ENCODE results near the gene EFNB1. TPM values are rescaled to one million over a fixed set of nuclear protein-coding genes. Genes with fewer than 3 reads are reported as not detected.

EFNB1 gene
- total RNA-seq, 2 donors from 2014 or later = 19.4 to 21.7 TPM

DNA sequence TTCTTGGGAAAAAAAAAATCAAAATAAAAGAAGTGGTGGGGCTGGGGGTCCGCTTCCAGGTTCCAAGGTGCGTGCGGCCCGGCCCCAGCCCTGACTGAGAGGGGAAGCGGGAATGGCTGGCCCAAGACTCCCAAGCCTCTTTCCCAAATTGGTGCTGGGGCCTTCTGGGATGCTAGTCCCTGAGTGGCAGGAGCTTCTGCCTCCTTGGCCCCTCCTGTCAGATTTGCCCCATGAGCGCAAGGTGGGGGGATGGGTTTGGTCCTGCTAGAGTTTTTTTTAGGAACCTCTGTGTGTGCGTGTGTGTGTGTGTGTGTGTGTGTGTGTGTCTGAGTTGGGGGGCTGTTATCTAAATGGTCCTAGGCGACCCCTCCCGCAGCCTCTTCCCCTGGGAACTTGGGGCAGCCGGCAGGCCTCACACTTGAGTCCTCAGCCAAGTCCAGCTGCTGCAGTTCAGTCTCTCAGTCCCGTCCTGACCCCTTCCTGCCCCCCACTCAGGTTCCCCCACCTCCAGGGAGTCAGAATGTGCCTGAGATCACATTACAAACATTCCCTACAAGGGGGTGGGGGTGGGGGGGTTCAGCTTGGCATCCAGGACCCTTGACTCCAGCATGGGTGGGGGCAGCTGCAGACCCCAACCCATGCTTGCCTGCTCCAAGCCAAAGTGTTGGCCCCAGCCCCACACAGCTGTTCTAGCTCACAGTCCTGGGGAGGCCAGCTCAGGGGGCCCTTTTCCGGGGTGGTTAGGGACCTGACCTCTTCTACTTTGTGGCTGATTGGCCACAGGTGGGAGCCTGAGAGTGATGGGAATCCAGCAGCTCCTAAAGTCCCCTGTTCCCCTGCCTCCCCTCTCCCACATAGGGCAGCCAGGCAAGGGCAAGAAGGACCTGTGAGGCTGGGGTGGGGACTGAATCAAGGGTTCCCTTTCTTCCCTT is 4.0 kb downstream of the EFNB1 start:
- ATAC-seq (ENCODE audit: insufficient number of reproducible peaks, low FRiP score, low read depth) (no peak), DNase-seq (ENCODE audit: low spot score) (no peak)
- H3K36me3 ChIP-seq = no peaks in the 10 kb centered on the region
- TF ChIP-seq, protein P1, sequence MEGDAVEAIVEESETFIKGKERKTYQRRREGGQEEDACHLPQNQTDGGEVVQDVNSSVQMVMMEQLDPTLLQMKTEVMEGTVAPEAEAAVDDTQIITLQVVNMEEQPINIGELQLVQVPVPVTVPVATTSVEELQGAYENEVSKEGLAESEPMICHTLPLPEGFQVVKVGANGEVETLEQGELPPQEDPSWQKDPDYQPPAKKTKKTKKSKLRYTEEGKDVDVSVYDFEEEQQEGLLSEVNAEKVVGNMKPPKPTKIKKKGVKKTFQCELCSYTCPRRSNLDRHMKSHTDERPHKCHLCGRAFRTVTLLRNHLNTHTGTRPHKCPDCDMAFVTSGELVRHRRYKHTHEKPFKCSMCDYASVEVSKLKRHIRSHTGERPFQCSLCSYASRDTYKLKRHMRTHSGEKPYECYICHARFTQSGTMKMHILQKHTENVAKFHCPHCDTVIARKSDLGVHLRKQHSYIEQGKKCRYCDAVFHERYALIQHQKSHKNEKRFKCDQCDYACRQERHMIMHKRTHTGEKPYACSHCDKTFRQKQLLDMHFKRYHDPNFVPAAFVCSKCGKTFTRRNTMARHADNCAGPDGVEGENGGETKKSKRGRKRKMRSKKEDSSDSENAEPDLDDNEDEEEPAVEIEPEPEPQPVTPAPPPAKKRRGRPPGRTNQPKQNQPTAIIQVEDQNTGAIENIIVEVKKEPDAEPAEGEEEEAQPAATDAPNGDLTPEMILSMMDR (IDR thresholded peaks at IDR 0.05) = no peak
- peak overlapping the region; percentile 86 for H3K4me3 ChIP-seq
- no peaks in the 10 kb centered on the region for H3K27me3 ChIP-seq (replicated peaks; ENCODE audit: insufficient read depth)
- peaks cover 4 to 21% of the 10 kb centered on the region in 2 donors for H3K4me1 ChIP-seq (ENCODE audit: control insufficient read depth in 1 of 2, low read depth in 2 of 2)
- no peaks in the 10 kb centered on the region for H3K9me3 ChIP-seq
- H3K27ac ChIP-seq = no peak overlapping the region

DNA sequence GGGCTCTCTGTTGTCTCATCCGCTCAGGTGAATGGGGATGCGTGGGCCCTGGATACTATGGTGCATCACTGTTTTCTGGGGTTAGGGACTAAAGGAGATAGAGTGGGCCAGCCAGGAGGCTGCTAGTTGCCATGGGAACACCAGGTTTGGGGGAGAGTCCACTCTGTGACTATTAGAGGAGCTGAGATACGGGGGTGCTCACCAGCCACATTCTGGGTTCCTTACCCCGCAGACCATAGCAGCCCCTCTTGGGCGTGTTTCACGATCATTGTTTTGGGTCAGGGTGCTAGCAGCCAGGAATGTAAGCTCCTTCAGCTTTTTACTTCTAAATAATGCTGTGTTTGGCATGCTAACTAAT is 4.6 kb downstream of the EFNB1 start:
- Histone ChIP-seq H3K36me3 (no peaks in the 10 kb centered on the region), H3K27me3 (replicated peaks; ENCODE audit: insufficient read depth) (no peaks in the 10 kb centered on the region), H3K4me1 (ENCODE audit: control insufficient read depth in 1 of 2, low read depth in 2 of 2) (peaks cover 4 to 21% of the 10 kb centered on the region in 2 donors), H3K9me3 (no peaks in the 10 kb centered on the region), H3K27ac (no peak overlapping the region), H3K4me3 (no peak overlapping the region)
- DNase-seq (ENCODE audit: low spot score) = no peak
- TF ChIP-seq, protein P1 (IDR thresholded peaks at IDR 0.05) = no peak
- no peak for ATAC-seq (ENCODE audit: insufficient number of reproducible peaks, low FRiP score, low read depth)

DNA sequence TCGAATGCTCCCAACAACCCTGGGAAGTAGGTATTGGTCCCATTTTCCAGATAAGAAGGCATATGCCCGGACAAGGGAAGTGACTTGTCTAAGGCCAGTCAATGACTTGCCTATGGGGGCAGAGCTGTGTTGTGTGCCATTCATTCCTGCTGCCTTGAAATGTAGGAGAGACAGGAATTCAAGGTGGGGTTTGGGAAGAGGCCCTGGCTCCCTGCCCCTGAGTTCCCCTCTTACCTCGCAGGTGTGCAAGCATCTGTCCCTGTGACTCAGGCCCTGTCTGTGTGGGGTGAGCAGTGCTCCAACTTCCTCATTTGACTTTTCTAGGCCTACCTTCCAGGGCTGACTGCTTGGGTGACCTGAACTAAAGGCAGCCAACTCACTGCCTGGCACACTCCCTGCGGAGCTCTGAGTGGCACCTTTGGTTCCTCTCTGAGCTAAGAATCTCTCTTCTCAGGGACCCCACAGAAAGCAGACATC is 5.1 kb downstream of the EFNB1 start:
- TF ChIP-seq, protein P1 (IDR thresholded peaks at IDR 0.05) = no peak
- peaks cover 4 to 21% of the 10 kb centered on the region in 2 donors for H3K4me1 ChIP-seq (ENCODE audit: control insufficient read depth in 1 of 2, low read depth in 2 of 2)
- no peaks in the 10 kb centered on the region for H3K9me3 ChIP-seq
- H3K36me3 ChIP-seq = no peaks in the 10 kb centered on the region
- ATAC-seq (ENCODE audit: insufficient number of reproducible peaks, low FRiP score, low read depth) (no peak), DNase-seq (ENCODE audit: low spot score) (no peak)
- no peaks in the 10 kb centered on the region for H3K27me3 ChIP-seq (replicated peaks; ENCODE audit: insufficient read depth)
- no peak overlapping the region for H3K27ac ChIP-seq
- H3K4me3 ChIP-seq = no peak overlapping the region

GRCh38 chrX:68834371-68835103 is 5.7 kb downstream of the EFNB1 start:
- Histone ChIP-seq H3K4me1 (ENCODE audit: control insufficient read depth in 1 of 2, low read depth in 2 of 2) (peaks cover 4 to 21% of the 10 kb centered on the region in 2 donors), H3K27me3 (replicated peaks; ENCODE audit: insufficient read depth) (no peaks in the 10 kb centered on the region), H3K9me3 (no peaks in the 10 kb centered on the region), H3K36me3 (no peaks in the 10 kb centered on the region), H3K4me3 (no peak overlapping the region), H3K27ac (no peak overlapping the region)
- TF ChIP-seq, protein P1 (IDR thresholded peaks at IDR 0.05) = no peak
- no peak for ATAC-seq (ENCODE audit: insufficient number of reproducible peaks, low FRiP score, low read depth)
- no peak for DNase-seq (ENCODE audit: low spot score)

DNA sequence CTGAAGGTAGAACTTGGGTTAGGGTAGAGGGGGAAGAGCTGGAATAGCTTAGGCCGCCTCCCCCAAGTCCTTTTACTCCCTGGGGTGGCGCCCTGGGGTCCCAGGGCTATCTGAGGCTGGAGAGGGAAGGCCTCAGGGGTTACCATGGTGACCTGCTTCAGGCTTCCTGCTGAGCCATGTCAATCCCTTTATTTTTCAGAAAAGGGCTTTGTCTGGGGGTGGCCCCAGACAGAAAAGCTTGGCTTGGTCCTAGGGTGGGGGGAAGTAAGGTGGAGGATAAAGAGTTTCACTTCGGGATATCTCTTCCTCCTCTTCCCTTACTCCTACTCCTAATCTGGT is 6.3 kb downstream of the EFNB1 start:
- ATAC-seq (ENCODE audit: insufficient number of reproducible peaks, low FRiP score, low read depth) = no peak
- TF ChIP-seq, protein P1 (IDR thresholded peaks at IDR 0.05) = no peak
- Histone ChIP-seq H3K27me3 (replicated peaks; ENCODE audit: insufficient read depth) (no peaks in the 10 kb centered on the region), H3K9me3 (no peaks in the 10 kb centered on the region), H3K4me1 (ENCODE audit: control insufficient read depth in 1 of 2, low read depth in 2 of 2) (peaks cover 4 to 21% of the 10 kb centered on the region in 2 donors), H3K36me3 (no peaks in the 10 kb centered on the region), H3K27ac (no peak overlapping the region), H3K4me3 (no peak overlapping the region)
- no peak for DNase-seq (ENCODE audit: low spot score)

Measured in thoracic aorta (tissue), 2 donors.